Middle frontal gyrus (tissue), 1 donor: ENCODE measurements around the gene ANKFY1.
"Not testable (repeated sequence)": the region's sequence is repeated elsewhere in the genome, so short reads cannot be mapped to it uniquely, and the experiment has no call there.

ENCODE experiments used
- DNase-seq: peaks from one replicate; pipeline ENCODE4 v3.0.0-alpha.2; 2015; ENCODE audit warnings: low spot score; ENCODE audit errors: extremely low spot score

ANKFY1 gene

DNA sequence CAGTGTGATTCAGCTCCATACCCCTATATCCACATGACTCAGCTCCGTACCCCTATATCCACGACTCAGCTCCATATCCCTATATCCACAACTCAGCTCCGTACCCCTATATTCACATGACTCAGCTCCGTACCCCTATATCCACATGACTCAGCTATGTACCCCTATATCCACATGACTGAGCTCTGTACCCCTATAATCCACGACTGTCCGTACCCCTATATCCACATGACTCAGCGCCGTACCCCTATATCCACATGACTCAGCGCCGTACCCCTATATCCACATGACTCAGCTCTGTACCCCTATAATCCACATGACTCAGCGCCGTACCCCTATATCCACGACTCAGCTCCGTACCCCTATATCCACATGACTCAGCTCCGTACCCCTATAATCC, 104.0 kb downstream of the ANKFY1 start:
- no peak for DNase-seq

DNA sequence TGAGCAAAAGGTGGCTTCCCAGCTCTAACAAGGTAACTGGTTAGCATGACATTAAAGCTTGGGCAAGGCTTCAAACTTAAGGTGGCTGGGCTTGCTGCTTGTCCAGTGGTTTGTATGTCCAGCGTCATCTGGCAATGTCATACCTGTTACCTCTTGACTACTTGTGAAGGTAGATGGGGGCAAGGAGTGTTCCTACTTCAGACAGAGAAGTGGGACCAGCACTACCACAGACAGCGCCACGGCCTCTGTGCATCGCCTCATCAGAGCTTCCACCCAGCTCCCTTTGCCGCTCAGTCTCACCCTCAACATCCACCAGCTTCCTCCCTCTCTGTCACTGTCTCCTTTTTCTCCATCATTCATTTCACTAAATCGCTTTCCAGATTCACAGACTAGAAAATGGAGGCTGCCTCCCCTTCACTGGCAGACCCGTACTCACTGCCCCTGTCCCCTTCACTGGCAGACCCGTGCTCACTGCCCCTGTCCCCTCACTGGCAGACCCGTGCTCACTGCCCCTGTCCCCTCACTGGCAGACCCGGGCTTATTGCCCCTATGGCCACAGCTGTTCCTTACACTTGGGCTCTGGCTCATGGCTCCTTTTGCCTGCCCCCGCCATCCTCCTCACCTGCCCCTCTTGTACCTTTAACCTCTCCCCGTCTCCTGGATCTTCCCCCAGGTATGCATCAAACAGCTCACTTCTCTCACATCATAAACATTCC, 106.0 kb downstream of the ANKFY1 start:
- no peak for DNase-seq

DNA sequence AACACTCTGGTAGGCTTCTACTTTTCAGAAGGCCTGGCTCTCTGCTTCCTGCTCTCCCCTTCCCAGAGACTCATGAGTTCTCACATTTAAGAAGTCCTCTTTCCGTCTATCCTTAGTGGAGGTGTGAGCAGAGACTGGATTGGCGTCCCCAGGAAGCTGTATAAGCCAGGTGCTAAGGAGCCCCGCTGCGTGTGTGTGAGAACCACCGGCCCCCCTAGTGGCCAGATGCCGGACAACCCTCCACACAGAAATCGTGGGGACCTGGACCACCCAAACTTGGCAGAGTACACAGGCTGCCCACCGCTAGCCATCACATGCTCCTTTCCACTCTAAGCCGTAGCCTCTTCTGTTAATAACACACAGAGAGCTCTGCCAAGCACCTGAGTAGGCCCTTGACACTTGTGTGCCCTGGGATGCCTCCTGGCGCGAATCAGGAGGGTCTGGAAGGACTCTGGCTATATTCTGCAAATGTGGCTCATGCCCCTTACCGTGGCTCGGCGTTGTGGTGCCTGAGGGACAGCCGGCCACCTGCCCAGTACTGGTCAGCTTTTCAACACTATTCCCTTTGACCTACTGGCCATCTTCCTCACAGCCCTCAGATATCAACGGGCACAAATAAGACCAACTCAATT, 106.9 kb downstream of the ANKFY1 start:
- DNase-seq, result no peak

DNA sequence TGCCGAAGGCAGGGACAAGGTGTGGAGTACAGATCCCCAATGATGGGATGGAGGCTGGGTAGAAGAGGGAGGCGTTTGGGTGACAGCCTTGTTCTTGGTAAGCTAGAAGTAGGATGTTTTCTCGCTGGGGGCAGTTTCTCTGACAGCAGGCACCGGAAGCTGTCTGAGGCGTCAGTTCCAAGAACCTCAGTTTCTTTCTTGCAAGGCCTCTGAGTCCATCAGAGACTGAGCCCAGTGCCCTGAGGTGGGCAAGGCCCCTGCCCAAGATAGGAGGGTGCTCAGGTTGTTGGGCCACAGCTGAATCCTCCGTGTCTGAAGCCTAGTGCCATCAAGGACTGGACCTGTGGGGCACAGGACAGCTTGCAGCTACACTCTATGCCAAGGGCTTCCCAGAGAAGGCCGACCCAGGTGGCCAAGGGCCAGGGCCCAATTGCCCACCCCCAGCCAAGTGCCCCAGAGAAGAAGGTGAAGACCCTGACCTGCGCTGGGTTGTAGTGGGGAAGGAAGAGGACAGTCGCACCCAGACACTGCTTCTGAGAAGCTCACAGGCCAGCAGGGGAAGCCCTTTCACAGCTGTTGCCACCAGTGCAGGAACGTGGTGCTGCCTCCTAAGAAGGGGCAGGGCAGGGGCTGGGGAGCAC, 107.7 kb downstream of the ANKFY1 start:
- no peak for DNase-seq

DNA sequence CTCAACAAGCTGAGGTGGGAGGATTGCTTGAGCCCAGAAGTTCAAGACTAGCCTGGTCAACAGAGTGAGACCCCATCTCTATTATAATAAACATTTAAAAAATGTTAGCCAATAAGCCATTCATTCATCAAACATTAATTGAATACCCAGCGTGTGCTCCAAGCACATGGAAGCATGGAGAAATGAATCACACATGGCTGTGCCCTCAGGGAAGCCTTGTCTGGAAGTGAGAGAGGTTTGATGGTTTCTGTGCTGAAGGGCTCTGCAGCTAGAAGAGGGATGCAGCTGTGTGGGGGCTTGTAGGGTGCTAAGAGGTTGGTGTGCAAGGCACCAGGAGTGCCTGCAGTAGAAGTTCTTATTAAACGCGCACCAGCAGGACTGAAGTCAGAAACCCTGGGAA, 109.6 kb downstream of the ANKFY1 start:
- no peak for DNase-seq

DNA sequence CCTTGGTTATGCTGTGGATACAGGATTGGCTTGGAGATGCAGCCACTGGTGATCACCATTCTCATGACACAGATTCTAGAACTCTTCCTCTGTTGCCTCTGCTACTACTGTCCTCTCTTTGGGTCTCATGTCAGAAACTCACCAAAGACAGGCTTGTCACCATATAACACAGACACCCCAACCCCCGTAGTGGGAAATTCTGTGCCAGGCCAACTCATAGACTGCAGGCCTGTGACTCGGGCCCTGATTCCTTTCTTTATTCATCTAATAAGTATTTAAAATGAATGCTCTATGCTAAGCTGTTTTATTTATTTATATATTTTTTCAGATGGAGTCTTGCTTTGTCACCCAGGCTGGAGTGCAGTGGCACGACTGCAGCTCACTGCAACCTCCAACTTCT, 111.3 kb downstream of the ANKFY1 start:
- DNase-seq, result no peak

DNA sequence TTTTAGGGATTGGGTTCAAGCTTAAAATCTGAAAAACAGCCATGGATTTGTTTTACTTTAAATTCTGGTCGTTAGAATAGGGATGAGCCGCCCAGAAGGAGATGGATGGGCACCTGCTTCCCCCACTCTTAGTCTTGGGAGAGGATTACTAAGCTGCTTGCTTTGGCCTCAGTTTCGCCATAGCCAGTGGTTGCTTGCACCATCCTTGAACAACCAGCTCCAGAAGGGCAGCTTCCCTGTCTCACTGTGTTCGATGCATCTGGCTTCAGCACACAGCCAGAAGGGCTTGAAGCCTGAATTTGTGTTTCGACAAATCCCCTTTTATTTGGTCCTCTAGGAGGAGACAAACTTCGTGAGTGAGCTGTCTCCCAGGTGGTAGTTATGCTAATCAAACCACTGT, 113.7 kb downstream of the ANKFY1 start:
- no peak for DNase-seq

DNA sequence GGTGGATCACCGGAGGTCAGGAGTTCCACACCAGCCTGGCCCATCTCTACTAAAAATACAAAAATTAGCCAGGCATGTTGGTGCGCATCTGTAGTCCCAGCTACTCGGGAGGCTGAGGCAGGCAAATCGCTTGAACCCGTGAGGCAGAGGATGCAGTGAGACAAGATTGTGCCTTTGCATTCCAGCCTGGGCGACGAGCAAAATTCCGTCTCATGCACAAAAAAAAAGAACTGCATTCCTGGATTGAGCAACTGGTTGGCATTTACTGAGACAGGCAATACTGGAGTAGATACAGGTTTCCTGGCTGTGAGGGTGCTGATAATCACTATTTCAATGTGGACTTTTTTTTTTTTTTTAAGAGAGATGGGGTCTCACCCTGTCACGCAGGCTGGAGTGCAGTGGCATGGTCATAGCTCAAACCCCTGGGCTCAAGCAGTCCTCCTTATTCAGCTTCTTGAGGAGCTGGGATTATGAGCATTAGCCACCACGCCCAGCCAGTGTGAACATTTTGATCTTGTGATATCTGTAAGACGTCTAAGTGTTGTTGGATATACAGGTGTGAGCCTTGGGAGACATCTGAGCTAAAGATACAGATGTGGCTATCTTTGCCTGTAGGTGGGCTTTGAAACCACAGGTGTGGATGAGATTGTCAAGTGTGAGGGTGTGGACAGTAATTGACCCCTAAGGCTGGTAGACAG, 115.0 kb downstream of the ANKFY1 start:
- no peak for DNase-seq

DNA sequence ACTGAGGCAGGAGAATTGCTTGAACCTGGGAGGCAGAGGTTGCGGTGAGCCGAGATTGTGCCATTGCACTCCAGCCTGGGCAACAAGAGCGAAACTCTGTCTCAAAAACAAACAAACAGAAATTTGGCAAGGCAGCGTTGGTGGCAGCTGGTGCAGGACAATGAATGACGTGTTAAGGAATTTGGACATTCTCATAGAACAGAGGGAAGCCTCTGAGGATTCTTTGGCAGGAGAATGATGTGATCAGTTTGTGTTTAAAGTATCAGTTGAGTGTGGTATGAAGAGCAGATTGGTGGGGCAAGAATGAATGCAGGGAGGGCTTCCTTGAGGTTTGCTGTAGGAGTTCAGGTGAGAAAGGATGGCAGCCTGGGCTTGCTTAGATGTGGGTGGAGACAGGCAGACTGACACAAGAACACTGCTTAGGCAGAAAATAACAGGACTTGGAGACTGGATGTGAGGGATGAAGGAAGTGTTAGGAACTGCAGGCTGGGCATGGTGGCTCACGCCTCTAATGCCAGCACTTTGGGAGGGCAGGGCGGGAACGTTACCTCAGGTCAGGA, 115.9 kb downstream of the ANKFY1 start:
- DNase-seq, result no peak

DNA sequence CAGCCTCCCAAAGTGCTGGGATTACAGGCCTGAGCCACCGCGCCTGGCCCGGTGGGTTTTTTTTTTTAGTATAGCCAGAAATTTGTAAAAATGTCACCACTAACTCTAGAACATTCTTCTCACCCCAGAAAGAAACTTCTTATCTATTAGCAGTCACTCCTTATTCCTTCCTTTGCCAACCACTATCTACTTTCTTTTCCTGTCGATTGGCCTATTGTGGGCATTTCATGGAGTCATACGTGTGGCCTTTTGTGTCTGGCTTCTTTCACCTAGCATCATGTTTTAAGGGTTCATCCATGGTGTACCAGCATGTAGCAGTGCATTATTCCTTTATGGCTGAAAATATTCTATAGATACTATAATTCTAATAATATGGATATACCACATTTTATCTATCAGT, 117.1 kb downstream of the ANKFY1 start:
- no peak for DNase-seq

DNA sequence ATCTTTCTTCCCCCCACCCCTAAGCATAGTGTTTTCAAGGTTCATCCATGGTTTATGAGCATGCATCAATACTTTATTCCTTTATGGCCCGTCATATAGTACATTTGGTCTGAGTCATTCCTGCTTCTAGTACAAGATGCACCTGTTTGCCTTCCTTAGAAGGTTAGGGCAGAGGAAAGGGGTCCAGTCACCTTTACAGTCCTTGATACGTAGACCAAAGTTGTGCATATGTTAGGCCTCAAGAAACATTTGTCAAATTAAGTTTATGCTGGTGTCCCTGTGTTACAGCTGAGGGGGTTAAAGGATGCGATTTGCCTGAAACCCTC, 119.4 kb downstream of the ANKFY1 start:
- DNase-seq, result no peak

DNA sequence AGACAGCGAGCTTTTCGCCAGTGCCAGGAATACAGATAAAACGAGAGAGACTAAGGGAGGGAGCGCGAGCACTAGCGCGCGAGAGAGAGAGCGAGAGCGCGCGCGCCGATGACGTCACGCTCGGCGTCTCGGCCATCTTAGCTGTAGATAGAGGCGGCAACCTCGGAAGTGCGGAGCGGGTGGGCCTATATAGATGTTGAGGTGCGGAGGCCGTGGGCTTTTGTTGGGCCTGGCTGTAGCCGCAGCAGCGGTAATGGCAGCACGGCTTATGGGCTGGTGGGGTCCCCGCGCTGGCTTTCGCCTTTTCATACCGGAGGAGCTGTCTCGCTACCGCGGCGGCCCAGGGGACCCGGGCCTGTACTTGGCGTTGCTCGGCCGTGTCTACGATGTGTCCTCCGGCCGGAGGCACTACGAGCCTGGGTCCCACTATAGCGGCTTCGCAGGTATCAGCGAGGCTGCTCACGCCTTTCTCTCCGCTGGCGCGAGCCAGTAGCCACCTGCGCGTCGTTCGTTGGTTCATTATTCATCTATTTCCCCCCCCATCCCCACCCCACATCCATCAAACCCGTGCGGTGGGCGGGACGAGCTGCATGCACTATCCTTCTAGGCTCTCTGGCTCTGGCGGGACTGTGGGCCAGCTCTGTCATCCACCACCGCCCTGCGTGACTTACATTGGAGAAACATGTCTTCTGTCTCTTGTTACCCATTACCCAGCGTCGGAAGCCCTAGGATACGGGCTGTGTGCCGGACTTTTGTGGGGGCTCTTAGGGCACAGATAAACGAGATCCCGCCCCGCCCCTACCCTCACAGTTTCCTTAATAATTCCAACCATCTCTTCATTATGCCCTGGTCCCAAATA, 120.0 kb downstream of the ANKFY1 start:
- DNase-seq, result peak; percentile 76

DNA sequence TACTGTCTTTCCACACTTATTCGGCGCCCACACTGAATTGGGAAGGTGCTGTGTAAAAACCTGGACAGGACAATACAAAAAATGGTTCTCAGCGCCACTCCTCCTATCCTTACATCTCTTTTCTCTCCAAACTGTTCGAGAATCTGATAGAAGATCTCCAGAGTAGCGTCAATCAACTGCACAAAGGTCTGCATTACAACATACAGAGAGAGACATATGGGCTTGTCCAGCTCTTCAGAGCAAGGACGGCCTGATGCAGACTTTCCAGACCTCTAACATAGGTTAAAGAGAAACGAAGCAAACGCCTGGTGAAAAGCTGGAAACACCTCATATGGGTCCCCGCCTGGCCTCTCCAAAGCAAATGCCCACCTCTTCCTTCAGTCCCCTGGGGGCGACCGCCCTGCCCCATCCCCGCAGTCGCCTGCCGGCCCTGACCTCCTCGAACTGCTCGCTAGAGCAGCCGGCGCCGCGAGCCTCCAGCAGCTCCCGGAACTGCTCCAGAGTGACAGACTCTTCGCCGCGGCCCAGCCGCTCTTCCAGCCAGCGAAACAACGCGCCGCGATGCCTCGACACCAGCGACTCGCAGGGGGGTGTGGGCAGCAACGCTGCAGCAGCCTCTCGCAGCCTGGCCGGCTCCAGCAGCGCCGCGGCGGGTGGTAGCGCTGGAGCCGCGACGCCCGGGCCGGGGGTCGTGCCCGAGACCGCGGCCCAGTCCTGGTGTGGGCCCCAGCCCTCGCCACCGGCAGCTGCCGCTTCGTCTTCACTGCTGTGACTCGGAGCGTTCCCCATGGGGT, 121.5 kb downstream of the ANKFY1 start:
- DNase-seq, result no peak

DNA sequence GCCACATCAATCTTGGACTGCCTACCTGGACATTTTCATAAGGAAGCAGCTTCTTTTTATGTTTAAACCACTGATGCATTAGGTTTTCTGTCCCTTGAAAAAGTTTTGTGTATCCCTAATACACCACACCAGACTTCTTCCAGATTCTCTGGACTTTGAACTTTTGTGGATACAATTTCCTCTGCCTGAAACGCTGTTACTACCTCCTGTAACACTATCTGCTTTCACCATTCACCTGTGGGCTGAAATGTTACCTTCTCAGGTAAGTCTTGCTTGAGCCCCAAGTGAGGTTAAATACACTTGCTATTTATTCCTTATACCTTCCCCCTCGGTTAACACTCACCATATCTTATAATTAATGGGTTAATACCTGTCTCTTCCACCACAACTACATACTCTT, 123.7 kb downstream of the ANKFY1 start:
- DNase-seq, result no peak

DNA sequence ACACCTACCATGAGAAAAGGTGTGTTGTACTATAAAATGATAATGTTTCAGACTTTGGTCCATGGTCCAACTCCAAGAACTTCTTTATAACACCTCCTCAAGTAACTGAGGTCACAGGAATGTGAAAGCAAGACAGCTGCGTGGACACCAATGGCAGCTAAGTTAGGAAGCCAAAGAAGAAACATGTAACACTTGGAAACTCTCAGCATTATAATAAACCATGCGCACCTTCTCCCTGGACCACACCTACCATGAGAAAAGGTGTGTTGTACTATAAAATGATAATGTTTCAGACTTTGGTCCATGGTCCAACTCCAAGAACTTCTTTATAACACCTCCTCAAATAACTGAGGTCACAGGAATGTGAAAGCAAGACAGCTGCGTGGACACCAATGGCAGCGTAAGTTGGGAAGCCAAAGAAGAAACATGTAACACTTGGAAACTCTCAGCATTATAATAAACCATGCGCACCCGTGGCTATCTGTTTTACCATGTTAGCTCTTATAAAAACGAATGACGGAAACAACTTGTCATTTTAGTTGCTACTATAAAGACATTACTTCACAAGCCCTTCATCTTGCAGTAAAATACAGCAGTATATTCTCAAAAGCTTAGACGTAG, 124.8 kb downstream of the ANKFY1 start:
- DNase-seq, result not testable (repeated sequence)

DNA sequence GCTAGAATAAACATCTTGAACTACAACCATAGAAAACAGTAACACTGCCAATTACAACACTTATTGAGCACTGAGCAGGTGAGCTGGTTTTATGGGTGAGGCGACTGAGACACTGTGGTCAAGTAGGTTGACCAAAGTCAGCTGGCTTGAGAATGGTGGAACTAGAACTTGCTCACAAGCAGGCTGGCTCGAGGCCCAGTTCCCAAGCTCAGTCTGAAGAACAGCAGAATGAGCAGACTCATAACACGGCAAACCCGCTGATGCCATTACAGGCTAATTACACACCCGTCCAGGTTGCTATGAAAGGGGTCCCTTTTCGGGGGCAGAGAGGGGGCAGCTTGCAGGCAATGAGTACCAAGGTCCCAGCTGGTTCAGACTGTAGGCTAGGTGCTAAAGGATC, 127.4 kb downstream of the ANKFY1 start:
- DNase-seq, result no peak

DNA sequence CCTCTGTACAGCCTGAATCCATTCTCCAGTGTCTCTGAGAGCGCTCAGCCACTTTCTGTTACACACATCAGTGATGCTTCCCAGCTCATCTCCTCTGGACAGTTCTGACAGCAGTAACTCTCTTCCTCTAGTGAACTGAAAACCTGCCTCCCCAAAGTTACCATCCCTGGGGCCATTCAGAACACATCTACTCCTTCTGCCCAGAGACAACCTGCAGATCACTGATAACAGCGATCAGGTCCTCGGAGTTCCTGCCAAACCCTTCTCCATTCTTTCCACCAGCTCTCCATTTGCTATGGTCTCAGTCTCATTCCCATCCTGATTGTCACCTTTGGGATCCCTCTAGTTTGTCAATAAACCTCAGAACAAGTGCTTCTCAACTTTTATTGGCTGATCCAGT, 128.3 kb downstream of the ANKFY1 start:
- DNase-seq, result no peak

DNA sequence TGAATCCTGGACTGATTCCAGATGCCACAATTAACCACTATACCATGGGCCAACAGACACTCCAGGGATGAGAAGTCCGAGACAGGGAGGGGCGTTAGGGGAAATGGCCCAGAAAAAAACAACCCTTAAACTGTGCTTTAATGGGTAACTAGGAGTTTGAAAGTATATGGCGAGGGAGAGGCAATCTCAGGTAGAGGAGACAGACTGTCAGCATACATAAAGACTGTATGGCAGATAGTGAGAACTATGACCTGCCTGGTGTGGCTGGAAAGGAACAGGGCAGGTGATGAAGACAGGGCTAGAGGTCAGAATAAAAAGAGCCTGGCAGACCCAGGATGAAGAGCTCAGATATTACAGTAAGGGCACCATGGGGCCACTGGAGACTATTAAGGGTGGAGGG, 129.1 kb downstream of the ANKFY1 start:
- no peak for DNase-seq

DNA sequence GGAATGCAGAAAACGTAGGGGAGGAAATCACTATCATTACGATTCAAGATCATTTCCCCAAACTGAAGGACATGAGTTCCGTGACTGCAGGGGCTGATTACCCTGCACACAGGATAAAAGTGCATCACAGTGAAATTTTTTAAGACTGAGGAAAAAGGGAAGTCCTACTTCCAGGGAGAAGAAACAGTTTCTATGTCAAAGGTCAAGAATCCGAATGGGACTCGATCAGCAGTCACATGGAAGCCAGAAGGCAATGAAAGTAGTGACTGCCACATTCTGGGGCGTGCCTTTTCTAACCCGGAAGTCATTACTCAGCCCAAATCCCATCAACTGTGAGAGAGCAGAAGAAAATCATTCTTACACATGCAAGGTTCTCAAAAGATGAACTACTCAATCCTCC, 133.1 kb downstream of the ANKFY1 start:
- DNase-seq, result no peak

DNA sequence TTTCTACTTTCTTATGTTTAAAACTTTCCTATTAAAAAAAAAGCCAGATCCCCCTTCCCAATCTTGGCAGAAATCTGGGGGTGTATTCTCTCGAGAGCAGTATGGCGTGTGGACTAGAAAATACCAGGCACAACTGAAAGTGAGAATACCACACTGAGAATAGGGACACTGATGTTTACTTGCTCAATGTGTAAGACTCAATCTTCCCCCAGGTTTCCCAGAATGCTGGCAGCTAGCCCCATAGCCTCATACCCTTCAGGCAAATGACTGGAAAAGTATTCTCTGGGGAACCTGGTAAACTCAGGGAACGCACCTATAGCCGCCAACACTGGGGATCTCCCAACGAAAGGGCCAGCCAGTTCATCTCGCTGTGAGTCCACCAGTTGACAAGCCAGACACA, 136.2 kb downstream of the ANKFY1 start:
- no peak for DNase-seq
